Panc1 (cell line): ENCODE data around the gene PCDHA10.
"Not testable (repeated sequence)": the region's sequence is repeated elsewhere in the genome, so short reads cannot be mapped to it uniquely, and the experiment has no call there.

ENCODE experiments used
- CTCF ChIP-seq: fragments of 450-650 bp; IDR thresholded peaks from 2 replicates; pipeline ENCODE4 v1.5.1; 2017; ENCODE audit warnings: mild to moderate bottlenecking
- POLR2AphosphoS5 ChIP-seq: IDR thresholded peaks from 2 replicates; pipeline ENCODE4 v1.6.1; 2012; ENCODE audit warnings: mild to moderate bottlenecking, low read depth, low read length, moderate library complexity
- SIN3A ChIP-seq: IDR thresholded peaks from 2 replicates; pipeline ENCODE4 v1.6.1; 2012; ENCODE audit warnings: low read depth, mild to moderate bottlenecking, low read length, moderate library complexity, borderline replicate concordance; ENCODE audit not compliant: insufficient read depth
- TF ChIP-seq, protein P1 (sequence below), 2 experiments: IDR thresholded peaks; 2 replicates each; pipeline ENCODE4 v1.6.1; 2011 to 2012; ENCODE audit warnings: low read depth in 2 of 2, control low read depth in 1 of 2, low read length in 1 of 2, mild to moderate bottlenecking in 1 of 2, moderate library complexity in 1 of 2; ENCODE audit not compliant: insufficient read depth in 1 of 2

GRCh38 chr5:140829511-140830501, 25.9 kb upstream of the PCDHA10 start:
- not testable (repeated sequence) for TF ChIP-seq CTCF, POLR2AphosphoS5, SIN3A
- TF ChIP-seq, protein P1, sequence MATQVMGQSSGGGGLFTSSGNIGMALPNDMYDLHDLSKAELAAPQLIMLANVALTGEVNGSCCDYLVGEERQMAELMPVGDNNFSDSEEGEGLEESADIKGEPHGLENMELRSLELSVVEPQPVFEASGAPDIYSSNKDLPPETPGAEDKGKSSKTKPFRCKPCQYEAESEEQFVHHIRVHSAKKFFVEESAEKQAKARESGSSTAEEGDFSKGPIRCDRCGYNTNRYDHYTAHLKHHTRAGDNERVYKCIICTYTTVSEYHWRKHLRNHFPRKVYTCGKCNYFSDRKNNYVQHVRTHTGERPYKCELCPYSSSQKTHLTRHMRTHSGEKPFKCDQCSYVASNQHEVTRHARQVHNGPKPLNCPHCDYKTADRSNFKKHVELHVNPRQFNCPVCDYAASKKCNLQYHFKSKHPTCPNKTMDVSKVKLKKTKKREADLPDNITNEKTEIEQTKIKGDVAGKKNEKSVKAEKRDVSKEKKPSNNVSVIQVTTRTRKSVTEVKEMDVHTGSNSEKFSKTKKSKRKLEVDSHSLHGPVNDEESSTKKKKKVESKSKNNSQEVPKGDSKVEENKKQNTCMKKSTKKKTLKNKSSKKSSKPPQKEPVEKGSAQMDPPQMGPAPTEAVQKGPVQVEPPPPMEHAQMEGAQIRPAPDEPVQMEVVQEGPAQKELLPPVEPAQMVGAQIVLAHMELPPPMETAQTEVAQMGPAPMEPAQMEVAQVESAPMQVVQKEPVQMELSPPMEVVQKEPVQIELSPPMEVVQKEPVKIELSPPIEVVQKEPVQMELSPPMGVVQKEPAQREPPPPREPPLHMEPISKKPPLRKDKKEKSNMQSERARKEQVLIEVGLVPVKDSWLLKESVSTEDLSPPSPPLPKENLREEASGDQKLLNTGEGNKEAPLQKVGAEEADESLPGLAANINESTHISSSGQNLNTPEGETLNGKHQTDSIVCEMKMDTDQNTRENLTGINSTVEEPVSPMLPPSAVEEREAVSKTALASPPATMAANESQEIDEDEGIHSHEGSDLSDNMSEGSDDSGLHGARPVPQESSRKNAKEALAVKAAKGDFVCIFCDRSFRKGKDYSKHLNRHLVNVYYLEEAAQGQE (IDR thresholded peaks at IDR 0.05; ENCODE audit: insufficient read depth in 1 of 2, low read depth in 2 of 2, low read length in 1 of 2), result not testable (repeated sequence)
